NB4 (cell line): Measurements from ENCODE around the gene FBXO24.
A peak's percentile ranks its signal among the peaks of the same experiment; 100 is the strongest.
"Not testable (repeated sequence)": the region's sequence is repeated elsewhere in the genome, so short reads cannot be mapped to it uniquely, and the experiment has no call there.

Experiments
- DNase-seq: peaks from one replicate; pipeline ENCODE4 v3.0.0; 2010; ENCODE audit warnings: low read depth
- H3K4me3 ChIP-seq: one replicate; pipeline ENCODE4 v1.5.1; 2011; ENCODE audit warnings: mild to moderate bottlenecking, low read depth, low read length, moderate library complexity
- CTCF ChIP-seq: IDR thresholded peaks from one replicate; pipeline ENCODE4 v1.5.1; 2012; ENCODE audit warnings: low read depth, low read length
- MYC ChIP-seq: IDR thresholded peaks from 2 replicates; pipeline ENCODE4 v1.6.1; 2011; ENCODE audit warnings: low read depth, low read length
- POLR2A ChIP-seq: IDR thresholded peaks from 2 replicates; pipeline ENCODE4 v1.6.1; 2011; ENCODE audit warnings: mild to moderate bottlenecking; ENCODE audit not compliant: insufficient read length; ENCODE audit errors: extremely low read depth
- TF ChIP-seq, protein P1 (sequence below): IDR thresholded peaks from 2 replicates; pipeline ENCODE4 v1.6.1; 2011; ENCODE audit warnings: low read depth, low read length

The FBXO24 gene

GRCh38 chr7:100540073-100540723, 45.9 kb upstream of the FBXO24 start:
- TF ChIP-seq, protein P1, sequence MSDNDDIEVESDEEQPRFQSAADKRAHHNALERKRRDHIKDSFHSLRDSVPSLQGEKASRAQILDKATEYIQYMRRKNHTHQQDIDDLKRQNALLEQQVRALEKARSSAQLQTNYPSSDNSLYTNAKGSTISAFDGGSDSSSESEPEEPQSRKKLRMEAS: no peak
- TF ChIP-seq POLR2A (no peak), CTCF (no peak)
- peak overlapping the region; percentile 65 for H3K4me3 ChIP-seq
- no peak for DNase-seq

DNA sequence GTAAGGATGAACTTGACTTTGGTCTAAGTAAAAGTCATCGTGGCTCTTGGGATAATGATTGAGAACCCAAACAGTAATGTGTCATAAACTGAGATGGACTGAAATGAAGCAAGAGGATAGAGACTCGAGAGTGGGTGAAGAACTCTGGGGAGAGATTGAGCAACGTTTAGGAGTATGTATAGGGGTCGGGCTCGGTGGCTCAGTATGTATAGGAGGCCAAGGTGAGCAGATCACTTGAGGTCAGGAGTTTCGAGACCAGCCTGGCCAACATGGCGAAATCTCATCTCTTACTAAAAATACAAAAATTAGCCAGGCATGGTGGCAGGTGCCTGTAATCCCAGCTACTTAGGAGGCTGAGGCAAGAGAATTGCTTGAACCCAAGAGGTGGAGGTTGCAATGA, 44.8 kb upstream of the FBXO24 start:
- H3K4me3 ChIP-seq: not testable (repeated sequence)
- DNase-seq: peak; percentile 69

DNA sequence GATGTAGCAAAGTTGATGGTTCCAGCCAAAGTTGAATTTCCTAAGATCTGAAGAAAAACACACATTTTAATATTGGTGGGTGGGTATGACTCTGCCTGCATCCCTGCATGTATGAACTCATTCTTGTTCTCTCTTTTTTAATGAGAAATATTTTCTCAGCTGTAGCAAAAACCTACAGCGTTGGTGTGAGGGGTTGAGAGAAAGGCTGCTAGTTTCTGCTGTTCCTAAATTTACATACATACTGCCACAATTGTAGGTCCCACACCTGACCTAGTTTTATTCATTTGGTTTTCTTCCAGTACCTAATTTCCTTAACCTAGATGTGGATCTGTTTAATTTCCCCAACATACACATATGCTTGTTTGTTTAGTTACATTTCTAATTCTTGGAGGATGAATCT, 42.5 kb upstream of the FBXO24 start:
- TF ChIP-seq POLR2A: no peak
- no peak for TF ChIP-seq MYC
- TF ChIP-seq, protein P1: no peak
- no peak for TF ChIP-seq CTCF
- no peak for DNase-seq
- no peak overlapping the region for H3K4me3 ChIP-seq

DNA sequence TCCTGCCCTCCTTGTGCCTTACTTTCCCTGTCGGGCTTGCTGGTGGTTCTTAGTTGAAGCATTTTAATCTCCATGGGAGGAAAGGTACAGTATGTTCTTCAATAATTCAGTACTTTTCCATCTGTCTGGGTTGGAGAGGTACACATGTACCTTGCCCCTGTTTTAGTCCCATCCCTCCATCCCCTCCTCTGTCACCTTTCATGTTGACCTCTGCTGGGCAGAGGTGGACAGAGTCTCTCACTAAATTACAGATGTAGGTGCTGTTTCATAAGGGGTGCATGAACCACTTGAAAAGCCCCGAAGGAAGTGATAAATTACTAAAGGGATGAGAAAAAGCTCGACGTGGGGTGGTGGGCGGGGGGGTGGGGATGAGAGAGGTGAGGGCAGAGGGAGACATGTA, 41.7 kb upstream of the FBXO24 start:
- H3K4me3 ChIP-seq: no peak overlapping the region
- DNase-seq: no peak
- TF ChIP-seq CTCF: no peak

DNA sequence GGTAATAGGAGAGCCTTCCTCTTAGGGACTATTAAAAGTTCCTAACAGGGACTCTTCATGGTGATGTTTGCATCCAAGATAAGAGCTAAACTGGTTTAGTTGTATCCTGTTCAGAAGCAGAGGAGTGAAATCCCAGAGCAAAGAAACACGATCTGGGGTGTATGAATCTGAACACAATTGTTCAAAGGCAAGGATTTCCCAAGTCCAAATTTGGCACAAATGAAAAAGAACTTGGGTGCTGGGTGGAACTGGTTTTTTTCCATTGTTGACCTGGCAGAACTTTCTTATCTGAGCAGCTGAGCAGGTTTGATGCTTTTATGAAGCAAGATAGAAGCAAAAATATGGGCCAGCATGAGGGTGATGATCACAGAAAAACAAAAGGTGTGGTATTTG, 41.2 kb upstream of the FBXO24 start:
- no peak overlapping the region for H3K4me3 ChIP-seq
- DNase-seq: no peak
- TF ChIP-seq MYC (no peak), CTCF (no peak), POLR2A (no peak)
- TF ChIP-seq, protein P1: no peak

DNA sequence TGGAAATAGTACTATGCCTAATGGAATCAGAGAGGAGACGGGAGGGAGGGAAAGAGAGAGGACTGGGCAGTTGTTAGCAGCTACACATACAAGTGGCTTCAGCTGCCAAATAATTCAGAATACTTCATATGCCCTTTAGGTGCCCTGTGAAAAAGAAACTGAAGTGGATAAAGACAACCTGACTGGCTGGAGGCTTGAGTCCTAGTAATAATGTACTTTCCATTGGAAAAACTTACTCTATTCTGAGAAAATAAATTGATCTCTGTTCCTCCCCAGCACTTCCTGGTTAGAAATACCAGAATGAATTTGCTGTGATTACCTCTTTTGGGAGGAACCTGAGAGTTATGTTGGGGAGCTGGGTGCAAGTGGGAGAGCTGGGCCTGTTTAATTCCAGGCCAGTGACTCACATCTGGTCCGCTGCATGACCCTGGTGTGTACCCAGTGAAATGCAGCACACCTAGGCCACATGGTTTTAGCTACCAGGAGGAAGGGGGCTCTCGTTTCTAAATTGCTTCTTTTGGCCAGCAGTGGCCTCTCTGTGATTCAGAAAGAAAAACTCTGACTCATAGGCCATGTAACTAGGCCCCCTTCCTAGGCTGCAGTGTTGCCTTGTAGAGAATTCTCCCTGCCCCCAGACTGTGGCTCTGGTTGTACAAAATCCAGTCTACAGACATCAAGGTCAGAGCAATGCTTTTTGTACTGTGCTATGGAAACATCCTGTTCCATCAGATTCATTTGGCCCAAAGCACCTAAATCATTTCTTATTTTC, 40.6 kb upstream of the FBXO24 start:
- no peak overlapping the region for H3K4me3 ChIP-seq
- TF ChIP-seq POLR2A: no peak
- TF ChIP-seq CTCF: no peak
- TF ChIP-seq, protein P1: peak; percentile 38; the same call in 1 of the 2 replicates
- TF ChIP-seq MYC: no peak; the same call in 1 of the 2 replicates
- peak; percentile 56 for DNase-seq
